ENCODE results near the gene MGST3.
"Not testable (repeated sequence)": the region's sequence is repeated elsewhere in the genome, so short reads cannot be mapped to it uniquely, and the experiment has no call there.

Gene MGST3

DNA sequence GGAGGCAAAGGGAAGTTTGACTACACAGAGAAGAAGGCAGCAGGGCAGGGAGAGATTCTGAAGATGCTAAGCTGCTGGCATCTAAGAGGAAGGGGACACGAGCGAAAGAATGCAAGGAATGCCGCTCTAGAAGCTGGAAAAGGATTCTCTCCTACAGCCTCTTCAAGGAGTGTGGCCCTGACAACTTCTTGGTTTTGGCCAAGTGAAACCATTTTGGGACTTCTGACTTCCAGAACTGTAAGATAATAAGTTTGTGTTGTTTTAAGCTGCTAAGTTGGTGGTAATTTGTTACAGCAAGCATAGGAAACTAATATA lies 28.5 kb downstream of the MGST3 start:
- DNase-seq, result no peak

DNA sequence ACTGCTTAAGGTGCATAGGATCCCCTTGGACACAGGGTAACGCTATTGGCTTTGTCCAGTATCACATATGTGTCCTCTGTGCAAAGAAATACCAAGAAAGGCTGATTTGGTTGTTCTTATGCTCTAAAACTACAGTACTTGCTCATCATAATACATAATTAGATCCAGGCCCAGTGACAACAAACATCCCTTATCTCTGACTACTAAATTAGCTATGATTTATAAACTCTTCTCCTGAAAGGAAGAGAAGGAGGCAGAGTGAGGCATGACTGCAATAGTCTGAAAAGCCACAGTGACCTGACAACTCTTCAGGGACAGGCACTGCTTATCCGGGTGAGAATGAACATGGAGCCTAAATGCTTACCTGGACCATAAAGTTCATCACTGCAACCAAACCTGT lies 30.7 kb downstream of the MGST3 start:
- DNase-seq, result no peak

DNA sequence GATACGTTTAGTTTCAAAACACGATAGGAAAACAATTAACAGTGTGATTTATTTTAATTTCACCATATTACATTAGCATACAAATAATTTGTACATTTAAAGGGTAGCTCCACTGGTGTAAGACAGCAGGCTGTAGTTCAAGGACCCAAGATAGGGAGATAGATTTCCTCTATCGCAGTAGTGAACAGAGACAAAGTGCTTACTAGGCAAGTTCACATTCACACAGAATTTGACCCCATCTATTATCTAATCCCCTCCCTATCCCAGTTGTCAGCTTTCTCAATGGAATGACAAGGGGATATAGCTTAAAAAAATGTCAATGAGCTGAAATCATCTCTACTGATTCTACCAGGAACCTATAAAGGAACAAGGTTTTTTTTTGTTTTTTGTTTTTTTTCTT lies 31.2 kb downstream of the MGST3 start:
- no peak for DNase-seq

- DNase-seq, result no peak
Observed at GRCh38 chr1:165666152-165666825, 35.3 kb downstream of the MGST3 start.

GRCh38 chr1:165668184-165668583 lies 37.1 kb downstream of the MGST3 start:
- DNase-seq, result no peak

DNA sequence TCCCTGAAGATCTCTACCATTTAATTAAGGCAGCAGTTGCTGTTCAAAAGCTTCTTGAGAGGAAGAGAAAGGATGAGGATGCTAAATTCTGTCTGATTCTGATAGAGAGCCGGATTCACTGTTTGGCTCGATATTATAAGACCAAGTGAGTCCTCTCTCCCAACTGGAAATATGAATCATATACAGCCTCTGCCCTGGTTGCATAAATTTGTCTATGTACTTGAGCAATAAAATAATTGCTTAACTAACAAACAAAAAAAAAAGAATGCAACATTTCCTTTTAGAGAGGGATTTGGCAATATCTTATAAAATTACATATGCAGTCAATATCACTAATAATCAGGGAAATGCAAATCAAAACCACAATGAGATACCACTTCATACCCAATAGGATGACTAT lies 40.5 kb downstream of the MGST3 start:
- no peak for DNase-seq

GRCh38 chr1:165674599-165674998 lies 43.6 kb downstream of the MGST3 start:
- DNase-seq, result no peak

DNA sequence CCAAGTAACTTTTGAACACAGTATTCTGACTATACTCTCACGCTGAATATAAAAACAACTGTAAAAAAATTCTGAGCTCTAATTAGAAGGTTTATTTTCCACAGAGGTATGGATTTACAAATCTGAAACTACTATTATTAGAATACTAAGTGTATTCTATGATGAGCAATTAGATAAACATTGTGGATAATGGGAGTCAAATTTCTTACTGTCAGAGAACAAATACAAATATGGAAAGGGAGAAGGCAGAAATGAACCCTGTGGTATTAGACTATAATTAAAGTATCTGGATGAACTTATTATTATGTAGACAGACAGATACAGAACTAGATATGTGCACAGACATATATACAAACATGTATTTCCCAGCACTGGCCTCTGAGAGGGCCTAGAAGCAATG lies 44.8 kb downstream of the MGST3 start:
- no peak for DNase-seq

GRCh38 chr1:165678509-165678908 lies 47.5 kb downstream of the MGST3 start:
- no peak for DNase-seq

GRCh38 chr1:165679282-165680036 lies 48.4 kb downstream of the MGST3 start:
- no peak for DNase-seq

DNA sequence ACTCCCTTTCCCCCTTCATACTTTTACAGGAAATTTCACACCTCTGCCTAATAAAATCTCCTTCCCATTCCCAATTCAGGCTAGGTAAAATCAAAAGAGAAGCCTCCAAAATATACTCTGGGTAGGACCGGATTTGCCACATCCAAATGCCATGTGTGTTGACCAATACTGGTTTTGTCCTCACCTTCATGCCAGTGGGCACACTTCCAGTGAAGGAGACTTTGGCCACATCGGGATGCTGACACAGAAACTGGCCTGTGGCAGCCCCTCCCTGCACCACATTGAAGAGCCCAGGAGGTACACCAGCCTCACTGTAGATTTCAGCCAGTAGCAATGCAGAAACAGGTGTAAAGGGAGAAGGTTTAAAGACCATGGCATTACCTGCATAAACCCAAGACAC lies 49.3 kb downstream of the MGST3 start:
- DNase-seq, result no peak

DNA sequence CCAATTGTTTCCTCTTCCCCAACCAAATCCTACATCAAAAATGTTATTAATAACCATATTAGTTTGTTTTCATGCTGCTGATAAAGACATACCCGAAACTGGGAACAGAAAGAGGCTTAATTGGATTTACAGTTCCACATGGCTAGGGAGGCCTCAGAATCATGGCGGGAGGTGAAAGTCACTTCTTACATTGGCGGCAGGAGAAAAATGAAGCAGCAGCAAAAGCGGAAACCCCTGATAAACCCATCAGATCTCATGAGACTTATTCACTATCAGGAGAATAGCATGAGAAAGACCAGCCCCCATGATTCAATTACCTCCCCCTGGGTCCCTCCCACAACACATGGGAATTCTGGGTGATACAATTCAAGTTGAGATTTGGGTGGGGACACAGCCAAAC lies 49.7 kb downstream of the MGST3 start:
- DNase-seq, result not testable (repeated sequence)

DNA sequence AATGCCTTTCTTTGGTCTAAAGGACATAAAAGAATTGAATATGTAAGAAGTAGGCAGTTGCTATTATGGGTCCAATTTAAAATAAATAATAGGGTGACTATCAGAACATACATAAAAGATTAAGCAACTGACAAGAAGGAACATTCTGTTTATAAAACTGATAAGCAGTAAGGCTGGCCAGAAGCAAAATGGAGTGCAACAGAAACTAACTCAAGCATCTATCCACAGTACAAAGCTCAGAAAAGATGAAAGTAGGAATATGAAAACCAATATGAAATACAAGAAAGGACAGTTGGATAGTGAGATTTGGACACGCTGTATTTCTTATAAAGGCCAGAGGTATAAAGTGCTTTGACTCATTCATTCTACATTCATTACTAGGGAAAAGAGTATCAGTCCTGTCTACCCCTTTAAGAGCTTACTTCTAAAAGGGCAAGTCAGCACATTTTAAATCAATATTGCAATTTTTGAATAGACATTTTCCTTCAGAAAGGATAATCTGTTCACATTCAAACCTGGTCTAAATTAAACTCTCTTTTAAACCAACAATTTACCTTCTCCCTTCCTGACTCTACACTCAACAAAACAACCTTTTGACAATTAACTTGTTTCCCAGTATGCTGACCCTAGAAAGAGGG lies 52.9 kb downstream of the MGST3 start:
- no peak for DNase-seq

DNA sequence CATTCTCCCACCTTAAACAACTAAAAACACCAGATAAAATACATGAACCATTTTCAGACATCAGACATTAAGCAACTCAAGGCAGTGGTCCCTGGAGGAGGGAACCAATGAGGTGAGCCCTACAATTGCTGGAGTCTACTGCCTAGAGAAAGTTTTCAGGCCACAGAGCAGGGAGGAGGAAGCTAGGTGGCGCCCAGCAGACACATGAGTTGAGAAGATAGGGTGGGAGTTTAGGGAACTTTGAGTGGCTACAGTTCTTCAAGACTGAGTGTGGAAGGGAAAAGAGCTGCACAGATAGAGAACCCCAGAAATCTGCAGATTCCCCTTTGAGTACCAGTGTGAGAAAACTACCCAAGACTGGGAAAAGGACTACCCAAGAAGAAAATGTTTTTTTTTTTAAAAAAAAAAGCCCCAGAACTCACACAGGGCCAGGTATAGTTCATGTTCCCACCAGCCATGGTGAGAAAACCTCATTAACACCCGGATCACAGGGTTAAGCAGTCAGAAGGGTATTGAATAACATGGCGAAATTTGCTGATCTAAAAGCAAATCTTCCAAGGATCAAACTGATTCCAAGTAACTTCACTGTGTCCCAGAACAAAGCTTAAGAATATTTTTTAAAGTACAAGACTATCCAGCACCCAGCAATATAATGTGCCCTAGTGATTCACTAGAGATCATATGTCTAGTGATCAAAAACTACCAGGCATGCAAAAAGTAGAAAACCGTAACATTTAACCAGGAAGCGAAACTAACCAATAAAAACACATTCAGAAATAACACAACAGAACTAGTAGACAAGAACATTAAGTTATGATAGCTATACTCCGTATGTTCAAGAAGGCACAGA lies 55.3 kb downstream of the MGST3 start:
- no peak for DNase-seq

DNA sequence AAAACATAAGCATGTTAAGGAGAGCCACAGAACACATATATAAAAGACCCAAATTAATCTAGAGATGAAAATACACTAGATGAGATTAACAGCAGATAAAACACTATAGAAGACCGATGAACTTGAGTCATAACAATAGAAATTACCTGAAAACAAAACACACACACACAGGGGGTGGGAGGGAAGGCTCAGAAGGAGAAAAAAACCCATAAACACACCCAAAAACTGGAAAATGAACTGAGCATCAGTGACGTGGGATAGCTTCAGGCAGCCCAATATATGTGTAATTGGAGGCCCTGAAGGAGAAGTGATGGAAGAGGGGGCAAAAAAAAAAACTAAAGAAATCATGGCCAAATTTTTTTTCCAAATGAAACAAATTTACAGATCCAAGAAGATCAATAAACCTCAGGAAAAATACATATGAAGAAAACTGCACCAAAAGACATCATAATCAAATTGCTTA lies 56.0 kb downstream of the MGST3 start:
- DNase-seq, result no peak

DNA sequence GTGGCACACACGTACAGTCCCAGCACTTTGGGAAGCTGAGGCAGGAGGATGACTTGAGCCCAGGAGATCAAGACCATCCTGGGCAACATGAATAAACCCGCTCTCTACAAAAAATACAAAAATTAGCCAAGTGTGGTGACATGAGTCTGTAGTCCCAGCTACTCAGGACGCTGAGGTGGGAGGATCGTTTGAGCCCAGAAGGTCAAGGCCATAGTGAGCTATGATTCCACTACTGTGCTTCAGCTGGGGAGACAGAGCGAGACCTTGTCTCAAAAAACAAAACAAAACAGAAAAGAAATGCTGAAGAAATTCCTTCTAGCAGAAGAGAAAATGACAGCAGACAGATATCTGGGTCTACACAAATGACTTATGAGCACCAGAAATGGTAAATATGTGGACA lies 57.0 kb downstream of the MGST3 start:
- no peak for DNase-seq

GRCh38 chr1:165695031-165695430 lies 64.0 kb downstream of the MGST3 start:
- no peak for DNase-seq

GRCh38 chr1:165696625-165697100 lies 65.6 kb downstream of the MGST3 start:
- DNase-seq, result no peak

- no peak for DNase-seq
Observed at GRCh38 chr1:165697491-165697880, 66.5 kb downstream of the MGST3 start.

DNA sequence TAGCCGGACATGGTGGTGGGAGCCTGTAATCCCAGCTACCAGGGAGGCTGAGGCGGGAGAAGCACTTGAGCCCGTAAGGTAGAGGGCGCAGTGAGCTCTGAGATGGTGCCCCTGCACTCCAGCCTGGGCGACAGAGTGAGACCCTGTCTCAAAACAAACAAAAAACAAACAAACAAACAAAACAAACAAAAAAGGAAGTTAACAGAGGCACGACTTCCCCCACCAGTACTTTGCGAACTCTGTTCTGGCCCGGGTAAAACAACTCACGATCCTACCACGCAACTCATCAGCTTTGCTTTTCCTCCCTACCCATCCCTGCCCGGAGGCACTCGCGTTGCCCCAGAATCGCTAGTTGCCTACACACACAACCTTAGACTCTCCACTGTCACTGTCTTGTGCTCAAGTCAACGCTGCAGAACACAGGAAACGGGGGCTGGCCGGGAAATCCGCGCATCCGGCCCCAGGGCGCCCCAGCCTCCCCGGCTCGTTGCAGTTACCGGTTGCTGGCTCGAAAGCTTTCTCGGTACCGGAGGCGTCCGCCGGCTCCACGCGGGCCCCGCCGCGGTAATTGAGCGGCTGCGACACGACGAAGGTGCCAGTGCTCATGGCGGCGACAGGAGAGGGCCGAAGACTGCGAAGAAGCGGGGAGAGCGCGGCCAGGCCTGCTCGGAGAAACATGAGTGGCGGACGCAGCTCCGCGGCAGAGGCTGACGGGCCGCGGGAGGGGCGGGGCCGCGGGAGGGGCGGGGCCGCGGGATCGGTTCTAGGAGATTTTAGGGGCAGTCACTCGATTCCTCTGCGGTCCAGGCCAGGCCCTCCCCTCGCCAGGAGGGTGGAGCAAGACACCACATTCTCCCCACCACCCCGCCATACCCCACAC lies 67.1 kb downstream of the MGST3 start, which contains the start of gene ALDH9A1:
TSS of gene ALDH9A1 (minus strand) at position 682 of the 880 bp plus-strand sequence. CDS start at position 678, 4 bp downstream.
- DNase-seq, result peak; percentile 85

DNA sequence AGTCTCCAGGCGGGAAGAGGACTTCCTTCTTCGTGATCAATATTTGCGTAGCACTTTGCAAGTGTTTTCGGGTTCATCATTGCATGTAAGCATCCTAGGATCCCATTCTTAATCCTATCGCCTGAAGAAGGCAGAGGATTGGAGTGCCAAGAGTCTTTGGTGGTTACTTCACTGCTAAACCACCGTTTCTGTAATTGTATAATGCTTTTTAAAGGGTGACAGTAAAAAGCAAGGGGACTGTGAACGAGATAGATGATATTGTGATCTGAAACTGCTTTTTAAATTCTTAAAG lies 67.7 kb downstream of the MGST3 start:
- no peak for DNase-seq

GRCh38 chr1:165699577-165699976 lies 68.5 kb downstream of the MGST3 start:
- DNase-seq, result no peak

Measured in NK-92 treated with Interleukin-12 subunit alpha and Interleukin-12 subunit beta, amount 100 ng/mL, for 24 hours (cell line).